Smooth muscle cell (in vitro differentiated cells): ENCODE data around the gene DUSP16. TPM values are rescaled to one million over a fixed set of nuclear protein-coding genes. Genes with fewer than 3 reads are reported as not detected.

Experiments
- DNase-seq: peaks from one replicate; lab custom pipeline; 2025; ENCODE audit not compliant: unreplicated experiment; lab: John Stamatoyannopoulos, UW
- H2AFZ ChIP-seq: fragments of 200-600 bp; sonication (generic); 2 replicates; pipeline ENCODE4 v1.6.0; 2016; ENCODE audit warnings: antibody characterized with exemption, low read depth, mild to moderate bottlenecking
- H3F3A ChIP-seq: fragments of 200-600 bp; sonication (generic); 2 replicates; pipeline ENCODE4 v1.6.0; 2017; ENCODE audit warnings: antibody characterized with exemption, low read depth
- H3K27ac ChIP-seq: fragments of 200-600 bp; sonication (generic); 2 replicates; pipeline ENCODE4 v1.5.1; 2016; ENCODE audit warnings: low read depth, mild to moderate bottlenecking
- H3K27me3 ChIP-seq: fragments of 200-600 bp; sonication (generic); 2 replicates; pipeline ENCODE4 v1.6.1; 2016; ENCODE audit warnings: low read depth, mild to moderate bottlenecking
- H3K36me3 ChIP-seq: fragments of 200-600 bp; sonication (generic); 2 replicates; pipeline ENCODE4 v1.5.1; 2016; ENCODE audit warnings: low read depth
- H3K4me1 ChIP-seq: fragments of 200-600 bp; sonication (generic); 2 replicates; pipeline ENCODE4 v1.5.1; 2016; ENCODE audit warnings: low read depth
- H3K4me2 ChIP-seq: fragments of 200-600 bp; sonication (generic); 2 replicates; pipeline ENCODE4 v1.6.0; 2016; ENCODE audit warnings: mild to moderate bottlenecking
- H3K4me3 ChIP-seq: fragments of 200-600 bp; sonication (generic); 2 replicates; pipeline ENCODE4 v1.5.1; 2016; ENCODE audit warnings: mild to moderate bottlenecking
- H3K79me2 ChIP-seq: fragments of 200-600 bp; sonication (generic); 2 replicates; pipeline ENCODE4 v1.6.0; 2016; ENCODE audit warnings: low read depth, mild to moderate bottlenecking
- H3K9ac ChIP-seq: fragments of 200-600 bp; sonication (generic); 2 replicates; pipeline ENCODE4 v1.6.0; 2016; ENCODE audit warnings: low read depth
- H3K9me3 ChIP-seq: fragments of 200-600 bp; sonication (generic); replicated peaks from 2 replicates; pipeline ENCODE4 v1.5.1; 2016; ENCODE audit warnings: low read depth
- H4K20me1 ChIP-seq: fragments of 200-600 bp; sonication (generic); 2 replicates; pipeline ENCODE4 v1.6.0; 2016; ENCODE audit warnings: low read depth
- WGBS: methylation state at CpG from one replicate; pipeline ENCODE4 v1.1.7; 2016; ENCODE audit warnings: low lambda C conversion rate; 5-methylcytosine and 5-hydroxymethylcytosine counted together
- polyA plus RNA-seq: library from polyadenylated mRNA; unstranded; fragments of >200 nt; fragmentation: Nextera tagmentation; extraction: Ambion mirVana; gene quantifications from 2 replicates; pipeline ENCODE4 v1.2.1, GENCODE V29; 2016
- total RNA-seq: library from RNA; depleted of rRNA; stranded (reverse); fragments of >200 nt; gene quantifications from 2 replicates; pipeline ENCODE4 v1.2.3, GENCODE V29; 2014
- TF ChIP-seq, protein P1 (sequence below): fragments of 200-600 bp; sonication (generic); IDR thresholded peaks from 2 replicates; pipeline ENCODE4 v1.5.1; 2017; ENCODE audit warnings: borderline replicate concordance, mild to moderate bottlenecking, antibody characterized with exemption; ENCODE audit not compliant: insufficient read depth, poor library complexity, severe bottlenecking

Gene DUSP16
- total and polyA plus RNA-seq, 2 experiments from 2014 or later, result 1.2 to 10.8 TPM

DNA sequence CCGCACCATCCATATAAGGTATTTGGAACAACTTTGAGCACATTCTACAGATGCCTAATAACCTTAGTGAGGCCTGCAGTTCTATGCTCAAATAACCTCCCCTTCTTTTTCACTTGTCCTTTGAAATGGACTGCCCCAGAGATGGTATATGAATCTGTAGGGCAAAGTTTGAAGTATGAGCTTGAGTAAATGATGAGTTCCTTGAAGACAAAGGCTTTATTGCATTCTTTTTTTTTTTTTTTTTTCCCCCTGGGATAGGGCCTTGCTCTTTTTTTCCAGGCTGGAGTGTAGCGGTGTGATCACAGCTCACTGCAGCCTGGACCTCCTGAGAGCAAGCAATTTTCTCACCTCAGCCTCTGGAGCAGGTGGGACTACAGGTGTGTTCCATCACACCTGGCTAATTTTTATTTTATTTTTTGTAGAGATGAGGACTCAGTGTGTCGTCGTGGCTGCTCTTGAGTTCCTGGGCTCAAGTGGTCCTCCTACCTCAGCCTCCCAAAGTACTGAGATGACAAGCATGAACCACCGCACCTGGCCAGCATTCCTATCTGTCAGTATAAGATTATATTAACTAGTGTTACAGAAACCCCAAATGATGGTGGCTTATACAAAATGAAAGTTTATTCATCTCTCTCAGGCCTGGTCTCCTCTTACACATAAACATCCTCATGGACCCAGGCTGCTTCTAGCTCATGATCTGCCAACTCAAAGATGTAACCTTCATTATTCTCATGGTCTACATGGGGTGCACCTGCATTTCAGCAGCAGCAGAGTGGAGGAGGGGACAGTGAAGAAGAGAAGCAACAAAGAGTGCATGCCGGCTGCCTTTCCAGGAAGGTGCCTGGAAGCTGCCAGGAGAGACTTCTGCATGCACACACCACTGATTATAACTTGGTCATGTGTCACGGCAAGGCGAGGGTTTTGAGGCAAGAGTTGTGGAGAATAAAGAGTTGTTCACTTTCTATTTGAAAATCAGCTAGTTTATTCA, 101.4 kb downstream of the DUSP16 start:
- Histone ChIP-seq H3K79me2 (no peaks in the 10 kb centered on the region), H3K4me1 (no peaks in the 10 kb centered on the region), H2AFZ (no peak overlapping the region), H3F3A (no peaks in the 10 kb centered on the region), H3K27me3 (no peaks in the 10 kb centered on the region), H3K4me2 (no peak overlapping the region), H3K27ac (no peak overlapping the region), H3K36me3 (no peaks in the 10 kb centered on the region), H3K9ac (no peak overlapping the region), H3K9me3 (no peaks in the 10 kb centered on the region), H4K20me1 (no peaks in the 10 kb centered on the region), H3K4me3 (no peak overlapping the region)
- TF ChIP-seq, protein P1, sequence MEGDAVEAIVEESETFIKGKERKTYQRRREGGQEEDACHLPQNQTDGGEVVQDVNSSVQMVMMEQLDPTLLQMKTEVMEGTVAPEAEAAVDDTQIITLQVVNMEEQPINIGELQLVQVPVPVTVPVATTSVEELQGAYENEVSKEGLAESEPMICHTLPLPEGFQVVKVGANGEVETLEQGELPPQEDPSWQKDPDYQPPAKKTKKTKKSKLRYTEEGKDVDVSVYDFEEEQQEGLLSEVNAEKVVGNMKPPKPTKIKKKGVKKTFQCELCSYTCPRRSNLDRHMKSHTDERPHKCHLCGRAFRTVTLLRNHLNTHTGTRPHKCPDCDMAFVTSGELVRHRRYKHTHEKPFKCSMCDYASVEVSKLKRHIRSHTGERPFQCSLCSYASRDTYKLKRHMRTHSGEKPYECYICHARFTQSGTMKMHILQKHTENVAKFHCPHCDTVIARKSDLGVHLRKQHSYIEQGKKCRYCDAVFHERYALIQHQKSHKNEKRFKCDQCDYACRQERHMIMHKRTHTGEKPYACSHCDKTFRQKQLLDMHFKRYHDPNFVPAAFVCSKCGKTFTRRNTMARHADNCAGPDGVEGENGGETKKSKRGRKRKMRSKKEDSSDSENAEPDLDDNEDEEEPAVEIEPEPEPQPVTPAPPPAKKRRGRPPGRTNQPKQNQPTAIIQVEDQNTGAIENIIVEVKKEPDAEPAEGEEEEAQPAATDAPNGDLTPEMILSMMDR, result no peak
- no peak for DNase-seq
- 99% methylated on average over 8 of the region's 8 CpGs for WGBS

DNA sequence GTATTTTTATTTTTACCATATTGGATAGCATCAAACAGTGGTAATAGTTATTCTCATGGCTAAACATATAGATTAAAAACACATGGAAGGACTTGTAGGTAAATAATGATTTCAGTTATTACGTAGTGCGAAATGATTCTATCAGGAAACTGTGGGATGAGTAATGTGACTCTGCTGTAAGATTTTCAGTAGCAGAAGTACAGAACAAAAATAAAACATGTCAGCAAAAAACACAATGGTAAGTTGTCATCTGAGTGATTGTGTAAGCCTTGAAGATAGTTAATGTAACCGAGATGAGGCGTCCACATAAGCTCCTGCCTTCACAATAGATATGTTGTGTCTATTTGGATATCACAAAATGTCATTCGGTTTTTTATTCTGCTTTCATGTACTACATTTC, 106.0 kb downstream of the DUSP16 start:
- H3K9me3 ChIP-seq, result no peaks in the 10 kb centered on the region
- WGBS, result 81% methylated on average over 5 of the region's 5 CpGs
- no peaks in the 10 kb centered on the region for H4K20me1 ChIP-seq
- TF ChIP-seq, protein P1, result no peak
- no peak overlapping the region for H3K27ac ChIP-seq
- H3K9ac ChIP-seq, result no peak overlapping the region
- no peaks in the 10 kb centered on the region for H3K27me3 ChIP-seq
- no peak overlapping the region for H3K4me3 ChIP-seq
- H3K4me2 ChIP-seq, result no peak overlapping the region
- H2AFZ ChIP-seq, result no peak overlapping the region
- no peaks in the 10 kb centered on the region for H3K79me2 ChIP-seq
- H3K36me3 ChIP-seq, result no peaks in the 10 kb centered on the region
- no peaks in the 10 kb centered on the region for H3F3A ChIP-seq
- H3K4me1 ChIP-seq, result no peaks in the 10 kb centered on the region
- DNase-seq, result no peak

DNA sequence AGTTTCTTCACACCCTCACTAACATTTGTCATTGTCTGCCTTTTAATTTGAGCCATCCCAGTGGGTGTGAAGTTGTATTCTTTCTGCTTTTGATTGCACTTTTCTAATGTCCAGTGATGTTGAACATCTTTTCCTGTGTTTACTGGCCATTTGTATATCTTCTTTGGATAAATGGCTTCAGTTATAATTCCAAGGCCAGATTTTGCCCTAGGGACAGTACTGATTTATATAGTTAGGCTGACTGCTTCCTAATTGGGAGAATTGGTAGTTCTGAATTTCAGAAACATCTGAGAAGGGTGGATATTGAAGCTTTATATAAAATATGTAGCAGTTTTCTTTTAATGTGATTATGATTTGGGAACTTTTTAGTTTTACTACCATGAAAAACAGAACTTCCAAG, 108.3 kb downstream of the DUSP16 start:
- H3K27ac ChIP-seq, result no peak overlapping the region
- H4K20me1 ChIP-seq, result no peaks in the 10 kb centered on the region
- no peak overlapping the region for H3K9ac ChIP-seq
- no peaks in the 10 kb centered on the region for H3K9me3 ChIP-seq
- H3K4me2 ChIP-seq, result no peak overlapping the region
- TF ChIP-seq, protein P1, result no peak
- no peaks in the 10 kb centered on the region for H3F3A ChIP-seq
- H2AFZ ChIP-seq, result no peak overlapping the region
- H3K79me2 ChIP-seq, result no peaks in the 10 kb centered on the region
- H3K36me3 ChIP-seq, result no peaks in the 10 kb centered on the region
- DNase-seq, result no peak
- no peaks in the 10 kb centered on the region for H3K27me3 ChIP-seq
- no peaks in the 10 kb centered on the region for H3K4me1 ChIP-seq
- H3K4me3 ChIP-seq, result no peak overlapping the region
